Small intestine (tissue), 16 donors: ENCODE measurements around the gene TUBGCP2. TPM values are rescaled to one million over a fixed set of nuclear protein-coding genes. Genes with fewer than 3 reads are reported as not detected.

Experiments
- DNase-seq, 2 donors: peaks; one replicate each; pipeline versions ENCODE4 v3.0.0 to v3.0.0-alpha.2; 2013
- FAIRE-seq: peaks from 2 replicates; lab custom pipeline; 2012; peaks lifted over from hg19 to GRCh38; lab: Jason Lieb, UNC
- H3K27ac ChIP-seq, 3 donors: one replicate each; pipeline ENCODE4 v1.5.1; 2013; ENCODE audit warnings: low read length in 2 of 3, mild to moderate bottlenecking in 2 of 3, control low read depth in 1 of 3, inconsistent platforms in 1 of 3, low read depth in 1 of 3, moderate library complexity in 1 of 3
- H3K27me3 ChIP-seq, 3 donors: one replicate each; pipeline ENCODE4 v1.6.1; 2013; ENCODE audit warnings: low read length in 3 of 3, inconsistent platforms in 1 of 3; ENCODE audit not compliant: control insufficient read depth in 3 of 3, insufficient read depth in 3 of 3
- H3K36me3 ChIP-seq, 3 donors: one replicate each; pipeline ENCODE4 v1.6.1; 2013; ENCODE audit warnings: low read length in 3 of 3, inconsistent platforms in 1 of 3, low read depth in 1 of 3, mild to moderate bottlenecking in 1 of 3, moderate library complexity in 1 of 3; ENCODE audit not compliant: control insufficient read depth in 3 of 3, insufficient read depth in 2 of 3
- H3K4me1 ChIP-seq, 3 donors: one replicate each; pipeline ENCODE4 v1.6.1; 2013; ENCODE audit warnings: low read length in 2 of 3, inconsistent platforms in 1 of 3, low read depth in 1 of 3, mild to moderate bottlenecking in 1 of 3, moderate library complexity in 1 of 3; ENCODE audit not compliant: control insufficient read depth in 3 of 3, insufficient read depth in 2 of 3
- H3K4me3 ChIP-seq, 3 donors: one replicate each; pipeline ENCODE4 v1.5.1; 2013; ENCODE audit warnings: low read length in 3 of 3, control low read depth in 1 of 3, inconsistent platforms in 1 of 3, low read depth in 1 of 3, mild to moderate bottlenecking in 1 of 3, moderate library complexity in 1 of 3
- H3K9me3 ChIP-seq, 2 donors: one replicate each; pipeline ENCODE4 v1.6.1; 2013; ENCODE audit warnings: low read depth in 1 of 2, low read length in 1 of 2; ENCODE audit not compliant: control insufficient read depth in 2 of 2, insufficient read depth in 1 of 2
- WGBS, 3 donors: extraction: QIAGEN DNeasy Blood & Tissue Kit; methylation state at CpG; one replicate each; pipeline ENCODE4 v1.1.7; 2013; 5-methylcytosine and 5-hydroxymethylcytosine counted together
- long read RNA-seq, 10 donors: transcript quantifications; one replicate each; lab custom pipeline, GENCODE V29; 2026
- polyA plus RNA-seq, 4 donors: library from polyadenylated mRNA; stranded (reverse) in 3 of 4; unstranded in 1 of 4; fragments of 200-250 nt in 3 of 4; fragments of 120-200 nt in 1 of 4; gene quantifications; one replicate each; pipeline versions ENCODE4 v1.2.1 to v1.2.3, GENCODE V29; 2013
- donor health status: healthy with polysubstance abuse.
- donor health status: control.
- donor health status: control.
- donor health status: Bipolar disorder and iron deficiency.
- donor health status: healthy.

Gene TUBGCP2
- 100 to 1,000 TPM in 2 of 4 donors, 10 to 100 TPM in 2; 43.1 to 173 (median 88.4) TPM for polyA plus RNA-seq
- long read RNA-seq, donor 1, full-length matches to known transcripts: 23 of 102 reads
- long read RNA-seq, donor 1, partial matches to known transcripts: 40 of 102 reads
- long read RNA-seq, donor 1, other reads (novel, unspliced or antisense): 39 of 102 reads
- long read RNA-seq, donor 2, full-length matches to known transcripts: 3 of 8 reads
- long read RNA-seq, donor 2, partial matches to known transcripts: 5 of 8 reads
- long read RNA-seq, donor 2, other reads (novel, unspliced or antisense): 0 of 8 reads
- long read RNA-seq, donor 3, partial matches to known transcripts: 11 of 13 reads
- long read RNA-seq, donor 3, other reads (novel, unspliced or antisense): 0 of 13 reads
- long read RNA-seq, donor 4: 0 reads
- long read RNA-seq, donor 5, partial matches to known transcripts: 5 of 8 reads
- long read RNA-seq, donor 5, other reads (novel, unspliced or antisense): 0 of 8 reads
- long read RNA-seq, donor 6, transcript TUBGCP2-205 (4 exons, 799 nt): major isoform, 5 of 32 reads
- long read RNA-seq, donor 6, partial matches to known transcripts: 22 of 32 reads
- long read RNA-seq, donor 6, other reads (novel, unspliced or antisense): 0 of 32 reads
- long read RNA-seq, donor 7: 0 reads
- long read RNA-seq, donor 8: 0 reads
- long read RNA-seq, donor 9, partial matches to known transcripts: 0 of 9 reads
- long read RNA-seq, donor 9, other reads (novel, unspliced or antisense): 7 of 9 reads
- long read RNA-seq, donor 10, full-length matches to known transcripts: 13 of 47 reads
- long read RNA-seq, donor 10, partial matches to known transcripts: 34 of 47 reads
- long read RNA-seq, donor 10, other reads (novel, unspliced or antisense): 0 of 47 reads

GRCh38 chr10:133308421-133309099, at the start of gene TUBGCP2, which contains the start of gene ZNF511:
TUBGCP2 (minus strand) TSS chr10:133308872; CDS start chr10:133302941, 5,931 bp downstream.
ZNF511 (plus strand) TSS chr10:133308914; CDS start chr10:133308944, 30 bp downstream.
- peak within 1 kb of the TSS; percentile 93 to 97 (median 96) for H3K4me3 ChIP-seq
- H3K9me3 ChIP-seq: no peaks in the 10 kb centered on the region
- peaks cover 0 to 12% (median 7%) of the 10 kb centered on the region in 3 donors for H3K4me1 ChIP-seq
- peaks cover 0 to 50% (median 4%) of the 10 kb centered on the region in 3 donors for H3K36me3 ChIP-seq
- peak within 1 kb of the TSS; percentile 84 to 98 (median 91) for H3K27ac ChIP-seq
- no peaks in the 10 kb centered on the region for H3K27me3 ChIP-seq
- FAIRE-seq (no peak), DNase-seq (peak; percentile 78 to 96)
- 0% methylated on average over 45 to 89 of the region's 89 CpGs for WGBS, 3 donors

GRCh38 chr10:133357285-133358161, 48.9 kb upstream of the TUBGCP2 start, which contains the start of gene FUOM:
FUOM (minus strand) TSS chr10:133358019; CDS start chr10:133358007, 12 bp downstream.
- H3K9me3 ChIP-seq: peaks cover 0 to 12% of the 10 kb centered on the region in 2 donors
- FAIRE-seq: no peak
- 0 to 1% (median 0%) methylated on average over 56 to 83 of the region's 83 CpGs for WGBS, 3 donors
- H3K27ac ChIP-seq: peak within 1 kb of the TSS; percentile 67 to 87 (median 85)
- H3K4me1 ChIP-seq: peaks cover 4 to 34% (median 13%) of the 10 kb centered on the region in 3 donors
- H3K4me3 ChIP-seq: peak within 1 kb of the TSS; percentile 32 to 90 (median 62)
- no peaks in the 10 kb centered on the region for H3K27me3 ChIP-seq
- H3K36me3 ChIP-seq: peaks cover 0 to 53% (median 2%) of the 10 kb centered on the region in 3 donors
- DNase-seq: peak; percentile 67 to 72

GRCh38 chr10:133356549-133357284, 48.0 kb upstream of the TUBGCP2 start:
- FAIRE-seq (no peak), DNase-seq (no peak)
- H3K27ac ChIP-seq: peak overlapping the region in 2 of 3 donors; percentile 85 to 87
- no peaks in the 10 kb centered on the region for H3K27me3 ChIP-seq
- H3K4me1 ChIP-seq: peaks cover 4 to 34% (median 13%) of the 10 kb centered on the region in 3 donors
- 28 to 44% (median 36%) methylated on average over 24 to 27 of the region's 27 CpGs for WGBS, 3 donors
- H3K36me3 ChIP-seq: peaks cover 0 to 53% (median 2%) of the 10 kb centered on the region in 3 donors
- peak overlapping the region; percentile 22 to 90 (median 62) for H3K4me3 ChIP-seq
- peaks cover 0 to 12% of the 10 kb centered on the region in 2 donors for H3K9me3 ChIP-seq

- H3K27me3 ChIP-seq: no peaks in the 10 kb centered on the region
- no peak for FAIRE-seq
- peaks cover 0 to 7% of the 10 kb centered on the region in 2 donors for H3K9me3 ChIP-seq
Observed at GRCh38 chr10:133355991-133356390, 47.3 kb upstream of the TUBGCP2 start.

GRCh38 chr10:133355266-133355665, 46.6 kb upstream of the TUBGCP2 start:
- Histone ChIP-seq H3K4me3 (no peak overlapping the region), H3K27me3 (no peaks in the 10 kb centered on the region), H3K9me3 (peaks cover 0 to 7% of the 10 kb centered on the region in 2 donors), H3K36me3 (peaks cover 0 to 60% (median 2%) of the 10 kb centered on the region in 3 donors), H3K27ac (no peak overlapping the region), H3K4me1 (peaks cover 4 to 27% (median 10%) of the 10 kb centered on the region in 3 donors)
- WGBS, 3 donors: 89 to 96% (median 93%) methylated on average over 6 of the region's 6 CpGs
- FAIRE-seq (no peak), DNase-seq (no peak)

More at GRCh38 chr10:133355991-133356390, 47.3 kb upstream of the TUBGCP2 start:
- peaks cover 0 to 54% (median 2%) of the 10 kb centered on the region in 3 donors for H3K36me3 ChIP-seq
- DNase-seq: no peak
- peaks cover 4 to 33% (median 13%) of the 10 kb centered on the region in 3 donors for H3K4me1 ChIP-seq
- peak overlapping the region in 2 of 3 donors; percentile 62 to 90 for H3K4me3 ChIP-seq
- H3K27ac ChIP-seq: no peak overlapping the region
- WGBS, 3 donors: 94 to 97% (median 96%) methylated on average over 3 of the region's 3 CpGs

- Histone ChIP-seq H3K27me3 (no peaks in the 10 kb centered on the region), H3K4me3 (no peak overlapping the region), H3K4me1 (peaks cover 4 to 27% (median 10%) of the 10 kb centered on the region in 3 donors), H3K36me3 (peaks cover 0 to 64% (median 2%) of the 10 kb centered on the region in 3 donors), H3K27ac (no peak overlapping the region), H3K9me3 (peaks cover 0 to 7% of the 10 kb centered on the region in 2 donors)
- 87 to 92% (median 91%) methylated on average over 13 to 14 of the region's 14 CpGs for WGBS, 3 donors
- DNase-seq (no peak), FAIRE-seq (no peak)
Observed at GRCh38 chr10:133354672-133355240, 46.1 kb upstream of the TUBGCP2 start.
